Fibroblast of lung (primary cell): ENCODE measurements around the gene PIWIL4. TPM values are rescaled to one million over a fixed set of nuclear protein-coding genes. Genes with fewer than 3 reads are reported as not detected.

Experiments
- DNase-seq, 2 donors: peaks; one replicate each; pipeline versions ENCODE4 v3.0.0 to v3.0.0-alpha.2; 2010; ENCODE audit warnings: low read depth in 2 of 2
- H2AFZ ChIP-seq: 2 replicates; pipeline ENCODE4 v1.5.1; 2012; ENCODE audit warnings: low read length, control low read depth, inconsistent platforms
- H3K27ac ChIP-seq: 2 replicates; pipeline ENCODE4 v1.5.1; 2011; ENCODE audit warnings: low read length, control low read depth; ENCODE audit not compliant: insufficient read depth
- H3K27me3 ChIP-seq: 2 replicates; pipeline ENCODE4 v1.5.1; 2011; ENCODE audit warnings: mild to moderate bottlenecking, low read length; ENCODE audit not compliant: control insufficient read depth, insufficient read depth
- H3K36me3 ChIP-seq: 2 replicates; pipeline ENCODE4 v1.5.1; 2011; ENCODE audit warnings: low read length; ENCODE audit not compliant: control insufficient read depth, insufficient read depth
- H3K4me1 ChIP-seq: 2 replicates; pipeline ENCODE4 v1.5.1; 2011; ENCODE audit warnings: low read length; ENCODE audit not compliant: control insufficient read depth, insufficient read depth; ENCODE audit errors: extremely low read depth
- H3K4me2 ChIP-seq: 2 replicates; pipeline ENCODE4 v1.5.1; 2011; ENCODE audit warnings: low read length, control low read depth; ENCODE audit not compliant: insufficient read depth; ENCODE audit errors: extremely low read depth
- H3K4me3 ChIP-seq, 4 experiments: fragments of 200-600 bp in 1 of 4; sonication (generic) in 1 of 4; replicated peaks in 1 of 4; 2 replicates each; pipeline ENCODE4 v1.5.1; 2011 to 2016; ENCODE audit warnings: low read length in 4 of 4, low read depth in 3 of 4, mild to moderate bottlenecking in 3 of 4, control low read depth in 2 of 4, inconsistent platforms in 1 of 4, mixed read lengths in 1 of 4; ENCODE audit not compliant: insufficient read depth in 1 of 4; ENCODE audit errors: control extremely low read depth in 1 of 4
- H3K79me2 ChIP-seq: 2 replicates; pipeline ENCODE4 v1.5.1; 2012; ENCODE audit warnings: mild to moderate bottlenecking, low read length, inconsistent platforms; ENCODE audit not compliant: control insufficient read depth, insufficient read depth
- H3K9ac ChIP-seq: 2 replicates; pipeline ENCODE4 v1.5.1; 2011; ENCODE audit warnings: mild to moderate bottlenecking, low read length, control low read depth; ENCODE audit not compliant: insufficient read depth
- H3K9me3 ChIP-seq: 2 replicates; pipeline ENCODE4 v1.5.1; 2012; ENCODE audit warnings: low read depth, low read length; ENCODE audit not compliant: control insufficient read depth, insufficient read depth
- H4K20me1 ChIP-seq: 2 replicates; pipeline ENCODE4 v1.5.1; 2011; ENCODE audit warnings: low read length; ENCODE audit not compliant: control insufficient read depth, insufficient read depth; ENCODE audit errors: extremely low read depth
- EZH2 ChIP-seq: IDR thresholded peaks from 2 replicates; pipeline ENCODE4 v1.5.1; 2012; ENCODE audit warnings: low read length, control low read depth, mild to moderate bottlenecking; ENCODE audit errors: missing control alignments
- polyA plus RNA-seq, 2 donors: library from polyadenylated mRNA; depleted of rRNA in 1 of 2; stranded (reverse) in 1 of 2; unstranded in 1 of 2; fragments of >200 nt; gene quantifications; 2 replicates each; pipeline ENCODE4 v1.2.1, GENCODE V29; 2011 to 2012; ENCODE audit warnings: missing spikeins in 1 of 2
- total RNA-seq: library from RNA; depleted of rRNA; stranded (reverse); fragments of >200 nt; gene quantifications from 2 replicates; pipeline ENCODE4 v1.2.1, GENCODE V29; 2014
- TF ChIP-seq, protein P1 (sequence below), 2 donors: IDR thresholded peaks in 1 of 2; conservative IDR thresholded peaks in 1 of 2; 1 replicate in 1 of 2; 2 replicates in 1 of 2; pipeline ENCODE4 v1.5.1; 2011 to 2012; ENCODE audit warnings: low read length in 2 of 2, control low read depth in 1 of 2, inconsistent platforms in 1 of 2, low read depth in 1 of 2, mild to moderate bottlenecking in 1 of 2

The PIWIL4 gene
- total and polyA plus RNA-seq, 2 donors (not counting 1 experiment from before 2014, with no cell fraction given): 1.2 to 3.3 TPM

GRCh38 chr11:94521684-94522083 lies 45.5 kb upstream of the PIWIL4 start:
- Histone ChIP-seq H3K36me3 (no peaks in the 10 kb centered on the region), H3K79me2 (no peaks in the 10 kb centered on the region), H3K4me2 (no peak overlapping the region), H3K4me1 (no peaks in the 10 kb centered on the region), H4K20me1 (no peaks in the 10 kb centered on the region), H3K27ac (no peak overlapping the region), H3K27me3 (no peaks in the 10 kb centered on the region), H3K4me3 (no peak overlapping the region), H2AFZ (no peak overlapping the region), H3K9ac (no peak overlapping the region), H3K9me3 (no peaks in the 10 kb centered on the region)
- no peak for TF ChIP-seq EZH2
- TF ChIP-seq, protein P1, sequence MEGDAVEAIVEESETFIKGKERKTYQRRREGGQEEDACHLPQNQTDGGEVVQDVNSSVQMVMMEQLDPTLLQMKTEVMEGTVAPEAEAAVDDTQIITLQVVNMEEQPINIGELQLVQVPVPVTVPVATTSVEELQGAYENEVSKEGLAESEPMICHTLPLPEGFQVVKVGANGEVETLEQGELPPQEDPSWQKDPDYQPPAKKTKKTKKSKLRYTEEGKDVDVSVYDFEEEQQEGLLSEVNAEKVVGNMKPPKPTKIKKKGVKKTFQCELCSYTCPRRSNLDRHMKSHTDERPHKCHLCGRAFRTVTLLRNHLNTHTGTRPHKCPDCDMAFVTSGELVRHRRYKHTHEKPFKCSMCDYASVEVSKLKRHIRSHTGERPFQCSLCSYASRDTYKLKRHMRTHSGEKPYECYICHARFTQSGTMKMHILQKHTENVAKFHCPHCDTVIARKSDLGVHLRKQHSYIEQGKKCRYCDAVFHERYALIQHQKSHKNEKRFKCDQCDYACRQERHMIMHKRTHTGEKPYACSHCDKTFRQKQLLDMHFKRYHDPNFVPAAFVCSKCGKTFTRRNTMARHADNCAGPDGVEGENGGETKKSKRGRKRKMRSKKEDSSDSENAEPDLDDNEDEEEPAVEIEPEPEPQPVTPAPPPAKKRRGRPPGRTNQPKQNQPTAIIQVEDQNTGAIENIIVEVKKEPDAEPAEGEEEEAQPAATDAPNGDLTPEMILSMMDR (conservative IDR thresholded peaks at IDR 0.05 in 1 of 2, IDR thresholded peaks at IDR 0.05 in 1 of 2; ENCODE audit: low read depth in 1 of 2, low read length in 2 of 2): peak; percentile 40 to 57
- peak in 1 of 2 donors; percentile 24 for DNase-seq

DNA sequence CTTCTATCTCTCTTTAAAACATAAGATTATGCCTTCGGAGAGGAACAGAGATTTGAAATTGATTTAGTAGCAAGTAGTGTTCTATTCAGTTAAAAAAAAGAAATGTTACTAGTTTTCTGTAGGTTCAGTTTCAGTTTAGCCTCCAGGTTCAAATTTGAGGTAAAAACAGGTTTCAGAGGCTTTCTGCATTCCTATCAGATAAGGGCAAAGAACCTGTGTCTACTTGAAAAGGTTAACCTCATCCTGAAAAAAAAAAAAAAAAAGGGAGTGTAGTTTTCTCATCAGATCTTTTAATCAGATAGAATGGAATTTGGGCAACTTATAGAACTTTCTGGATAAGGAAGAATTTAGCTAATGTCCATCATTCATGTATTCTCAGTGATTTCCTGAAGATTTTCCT lies 42.8 kb upstream of the PIWIL4 start:
- H3K9ac ChIP-seq: no peak overlapping the region
- H2AFZ ChIP-seq: no peak overlapping the region
- no peaks in the 10 kb centered on the region for H3K79me2 ChIP-seq
- TF ChIP-seq, protein P1 (conservative IDR thresholded peaks at IDR 0.05 in 1 of 2, IDR thresholded peaks at IDR 0.05 in 1 of 2; ENCODE audit: low read depth in 1 of 2, low read length in 2 of 2): no peak
- TF ChIP-seq EZH2: no peak
- no peaks in the 10 kb centered on the region for H3K36me3 ChIP-seq
- no peaks in the 10 kb centered on the region for H3K9me3 ChIP-seq
- no peaks in the 10 kb centered on the region for H3K27me3 ChIP-seq
- no peak overlapping the region for H3K4me2 ChIP-seq
- DNase-seq: no peak
- H3K27ac ChIP-seq: no peak overlapping the region
- H3K4me3 ChIP-seq: no peak overlapping the region
- H4K20me1 ChIP-seq: no peaks in the 10 kb centered on the region
- no peaks in the 10 kb centered on the region for H3K4me1 ChIP-seq

DNA sequence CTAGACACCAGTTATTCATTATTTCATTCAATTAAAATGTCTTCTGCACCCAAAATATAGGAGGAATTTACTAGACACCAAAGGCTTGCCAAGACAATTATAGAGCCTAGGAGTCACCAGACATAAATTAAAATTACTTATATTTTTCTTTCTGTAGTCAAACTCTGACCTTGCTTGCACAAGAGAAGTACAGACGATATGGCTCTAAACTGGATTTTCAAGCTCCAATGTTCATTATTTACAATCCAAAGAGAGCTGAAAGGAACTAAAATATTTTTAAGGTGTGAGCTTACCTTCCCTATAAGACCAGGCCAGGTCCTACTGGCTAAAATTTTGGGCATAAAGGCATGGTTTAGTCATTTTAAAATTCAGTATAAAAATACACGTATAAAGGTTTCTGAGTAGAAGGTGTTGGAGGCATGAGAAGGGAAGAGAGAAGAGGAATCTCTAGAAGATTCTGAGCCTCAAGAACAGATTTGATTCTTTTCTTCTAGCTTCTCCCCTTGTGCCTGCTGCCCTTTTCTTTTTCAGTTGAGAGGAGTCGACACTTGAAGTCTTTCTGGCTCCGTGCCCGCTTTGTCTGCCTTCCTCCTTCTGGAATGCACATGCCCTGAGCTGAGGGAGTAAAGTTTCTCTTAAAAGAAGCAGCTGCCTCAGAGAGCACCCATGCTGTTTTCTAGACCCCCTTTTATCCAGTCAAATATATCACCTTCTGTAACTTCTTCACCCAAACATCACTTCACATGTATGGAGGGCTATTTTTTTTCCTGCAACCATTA lies 41.4 kb upstream of the PIWIL4 start:
- no peak overlapping the region for H3K4me2 ChIP-seq
- no peaks in the 10 kb centered on the region for H4K20me1 ChIP-seq
- no peaks in the 10 kb centered on the region for H3K36me3 ChIP-seq
- H3K79me2 ChIP-seq: no peaks in the 10 kb centered on the region
- peak; percentile 62 to 79 for DNase-seq
- no peaks in the 10 kb centered on the region for H3K27me3 ChIP-seq
- no peak overlapping the region for H2AFZ ChIP-seq
- no peaks in the 10 kb centered on the region for H3K4me1 ChIP-seq
- H3K9ac ChIP-seq: no peak overlapping the region
- H3K27ac ChIP-seq: no peak overlapping the region
- H3K9me3 ChIP-seq: no peaks in the 10 kb centered on the region
- H3K4me3 ChIP-seq: no peak overlapping the region
- TF ChIP-seq, protein P1 (conservative IDR thresholded peaks at IDR 0.05 in 1 of 2, IDR thresholded peaks at IDR 0.05 in 1 of 2; ENCODE audit: low read depth in 1 of 2, low read length in 2 of 2): no peak
- no peak for TF ChIP-seq EZH2
